Activated CD4-positive, alpha-beta T cell treated with anti-CD3 and anti-CD28 coated beads for 1 hour (primary cell): Measurements from ENCODE around the gene IGFBP3.
"Not testable (repeated sequence)": the region's sequence is repeated elsewhere in the genome, so short reads cannot be mapped to it uniquely, and the experiment has no call there.

Source experiments
- DNase-seq: peaks from one replicate; pipeline ENCODE4 v3.0.0-alpha.2; 2020

IGFBP3 gene, protein sequence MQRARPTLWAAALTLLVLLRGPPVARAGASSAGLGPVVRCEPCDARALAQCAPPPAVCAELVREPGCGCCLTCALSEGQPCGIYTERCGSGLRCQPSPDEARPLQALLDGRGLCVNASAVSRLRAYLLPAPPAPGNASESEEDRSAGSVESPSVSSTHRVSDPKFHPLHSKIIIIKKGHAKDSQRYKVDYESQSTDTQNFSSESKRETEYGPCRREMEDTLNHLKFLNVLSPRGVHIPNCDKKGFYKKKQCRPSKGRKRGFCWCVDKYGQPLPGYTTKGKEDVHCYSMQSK

DNA sequence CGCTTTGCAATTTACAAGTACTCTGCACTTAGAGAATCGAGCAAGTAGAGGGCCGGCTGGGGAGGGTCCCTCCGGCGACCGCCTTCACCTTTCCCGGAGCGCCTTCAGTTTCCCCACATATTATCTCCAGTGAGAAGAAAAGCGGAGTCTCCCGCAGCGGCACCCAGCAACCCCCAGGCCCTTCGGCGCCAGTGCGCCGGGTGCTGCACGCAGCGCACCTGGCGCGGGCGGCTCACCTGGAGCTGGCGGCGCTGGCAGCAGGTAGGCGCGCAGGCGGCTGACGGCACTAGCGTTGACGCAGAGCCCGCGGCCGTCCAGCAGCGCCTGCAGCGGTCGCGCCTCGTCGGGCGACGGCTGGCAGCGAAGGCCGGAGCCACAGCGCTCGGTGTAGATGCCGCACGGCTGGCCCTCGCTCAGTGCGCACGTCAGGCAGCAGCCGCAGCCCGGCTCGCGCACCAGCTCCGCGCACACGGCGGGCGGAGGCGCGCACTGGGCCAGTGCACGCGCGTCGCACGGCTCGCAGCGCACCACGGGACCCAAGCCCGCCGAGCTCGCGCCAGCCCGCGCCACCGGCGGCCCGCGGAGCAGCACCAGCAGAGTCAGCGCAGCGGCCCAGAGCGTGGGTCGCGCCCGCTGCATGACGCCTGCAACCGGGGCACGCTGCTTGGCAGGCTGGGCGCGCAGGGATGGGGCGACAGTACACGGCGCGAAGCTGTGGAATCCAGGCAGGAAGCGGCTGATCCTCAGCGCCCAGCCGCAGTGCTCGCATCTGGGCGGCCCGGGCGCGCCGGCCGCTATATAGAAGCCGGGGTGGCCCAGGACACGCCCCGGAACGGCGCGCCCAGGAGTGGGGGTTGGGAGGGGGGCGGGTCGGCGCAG lies at the start of gene IGFBP3:
TSS of gene IGFBP3 (minus strand) at position 771 of the 879 bp plus-strand sequence. CDS start at position 639, 132 bp downstream.
- DNase-seq = no peak

DNA sequence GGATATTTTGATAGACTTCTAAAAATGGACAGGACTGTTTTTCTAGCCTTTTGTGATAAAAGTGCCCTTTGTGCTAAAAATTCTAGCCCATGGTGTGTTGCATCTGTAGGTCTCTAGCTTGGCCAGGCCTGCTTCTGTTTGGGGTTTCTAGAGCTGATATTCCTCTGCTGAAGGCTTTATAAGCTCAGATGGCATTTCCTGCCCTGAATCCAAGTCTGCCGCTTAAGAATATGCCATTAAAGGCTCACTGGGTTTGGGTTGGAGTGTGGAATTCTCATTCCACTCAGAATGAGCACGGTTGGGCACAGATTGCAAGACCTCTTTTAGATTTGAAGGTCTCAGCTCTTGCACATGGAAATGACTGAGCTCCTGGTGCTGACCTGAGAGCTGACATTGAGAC lies 49.4 kb upstream of the IGFBP3 start:
- no peak for DNase-seq

DNA sequence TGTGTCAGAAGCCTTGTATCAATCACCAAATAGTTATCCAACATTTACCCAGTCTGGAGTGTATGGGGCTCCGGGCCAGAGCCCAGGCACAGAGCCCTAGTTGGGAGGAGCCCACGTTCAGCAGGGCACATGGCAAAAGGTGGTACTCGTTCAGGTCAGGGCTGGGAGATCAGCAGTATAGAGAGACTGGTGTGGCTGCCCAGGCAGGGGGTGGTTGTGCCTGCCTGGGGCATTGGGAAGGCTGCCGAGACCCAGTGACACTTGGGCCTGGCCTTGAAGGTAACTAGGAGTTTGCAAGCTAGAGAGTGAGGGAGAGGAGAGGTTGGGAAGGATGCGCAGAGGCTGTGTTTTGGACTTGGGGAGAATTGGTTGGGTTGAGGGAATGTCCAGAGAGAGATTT lies 48.9 kb upstream of the IGFBP3 start:
- DNase-seq = no peak

DNA sequence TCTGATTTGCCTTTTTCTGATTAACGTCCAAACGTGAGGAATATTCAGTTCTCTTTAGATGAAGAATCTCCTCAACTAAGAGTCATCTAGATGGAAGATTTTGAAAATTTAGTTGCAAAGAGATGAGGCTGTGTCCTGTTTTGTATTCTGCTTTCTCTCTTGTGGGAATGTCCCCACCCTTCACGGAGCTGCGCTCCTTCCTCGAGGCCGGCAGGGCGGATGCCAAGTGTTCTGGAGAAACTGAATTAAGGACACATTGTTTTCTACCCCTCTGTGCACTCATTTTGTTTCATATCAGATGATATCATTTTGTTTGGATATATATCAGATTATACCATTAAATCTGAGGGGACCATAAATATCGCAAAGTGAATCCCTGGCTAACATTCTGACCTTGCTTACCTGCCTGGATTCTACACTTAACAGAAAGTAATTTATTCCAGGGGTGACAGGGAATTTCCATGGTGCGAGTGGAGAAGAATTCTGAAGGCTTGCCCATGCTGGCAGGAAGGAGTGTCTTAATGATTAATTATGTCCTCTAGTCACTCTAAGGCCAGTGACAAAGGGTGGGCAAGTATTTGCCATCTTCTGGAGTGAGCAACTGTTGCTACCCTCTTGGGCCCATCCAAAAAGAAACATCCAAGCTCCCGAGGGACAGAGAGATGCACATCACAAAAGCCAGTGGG lies 47.9 kb upstream of the IGFBP3 start:
- no peak for DNase-seq

DNA sequence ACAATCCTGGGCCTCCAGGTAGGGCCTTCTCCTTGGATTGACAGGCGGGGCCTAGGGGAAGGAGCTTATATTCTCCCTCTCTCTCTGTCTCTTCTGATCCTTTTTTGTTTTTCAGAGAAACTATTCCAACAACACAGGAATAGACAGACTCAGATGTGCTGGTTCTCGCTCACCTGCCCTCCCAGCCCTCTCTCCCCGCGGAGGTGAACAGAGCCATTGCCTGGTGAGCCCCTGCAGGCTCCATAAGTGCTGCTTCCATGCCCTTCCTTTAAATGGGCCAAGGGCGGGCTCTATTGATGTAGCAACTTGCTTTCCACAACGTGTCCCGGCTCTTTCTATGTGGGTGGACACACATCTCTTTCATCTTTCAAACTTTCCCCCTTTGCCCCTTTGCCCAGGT lies 47.2 kb upstream of the IGFBP3 start:
- DNase-seq = no peak

DNA sequence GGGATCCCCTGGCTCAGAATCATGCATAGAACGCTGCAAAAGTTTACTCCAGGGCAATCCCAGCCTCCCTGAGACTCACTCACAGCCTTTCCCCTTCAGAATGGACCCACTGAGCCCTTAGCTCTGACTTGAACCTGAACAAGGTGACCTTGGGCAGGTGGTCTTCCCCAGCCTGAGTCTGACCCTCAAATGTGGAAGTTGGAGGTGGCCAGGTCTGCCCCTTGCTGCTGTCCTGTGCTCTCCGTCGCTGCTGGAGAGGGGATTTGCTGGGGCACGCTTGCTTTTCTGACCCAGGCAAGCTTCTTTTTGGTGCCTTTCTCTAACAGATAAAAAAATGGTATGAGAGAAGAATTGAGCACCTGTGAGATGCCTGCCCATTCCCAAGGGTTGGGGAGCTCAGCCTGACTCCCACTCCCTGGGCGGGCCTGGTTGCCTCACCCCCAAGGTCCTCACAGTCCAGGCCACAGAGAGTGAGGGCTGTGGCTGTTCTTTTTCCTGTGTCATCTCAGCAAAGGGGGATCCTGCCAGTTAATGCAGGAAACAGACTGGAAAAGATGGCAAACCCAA lies 46.6 kb upstream of the IGFBP3 start:
- no peak for DNase-seq

DNA sequence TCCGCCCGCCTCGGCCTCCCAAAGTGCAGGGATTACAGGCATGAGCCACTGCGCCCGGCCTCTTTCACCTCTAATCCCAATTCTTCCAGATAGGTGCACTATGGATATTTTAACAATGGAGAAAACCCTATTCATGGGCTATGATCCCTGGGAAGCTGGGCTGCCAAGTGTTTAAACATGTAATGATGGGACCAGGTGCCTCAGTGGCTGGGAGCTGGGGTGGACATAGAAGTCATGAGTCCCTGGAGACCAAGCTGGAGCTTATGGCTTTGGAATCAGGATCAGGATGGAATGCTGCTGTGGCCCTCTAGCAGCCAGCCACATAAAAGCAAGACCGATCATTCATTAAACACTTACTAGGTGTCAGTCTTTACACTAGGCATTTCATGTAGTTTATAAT lies 41.8 kb upstream of the IGFBP3 start:
- DNase-seq = no peak

DNA sequence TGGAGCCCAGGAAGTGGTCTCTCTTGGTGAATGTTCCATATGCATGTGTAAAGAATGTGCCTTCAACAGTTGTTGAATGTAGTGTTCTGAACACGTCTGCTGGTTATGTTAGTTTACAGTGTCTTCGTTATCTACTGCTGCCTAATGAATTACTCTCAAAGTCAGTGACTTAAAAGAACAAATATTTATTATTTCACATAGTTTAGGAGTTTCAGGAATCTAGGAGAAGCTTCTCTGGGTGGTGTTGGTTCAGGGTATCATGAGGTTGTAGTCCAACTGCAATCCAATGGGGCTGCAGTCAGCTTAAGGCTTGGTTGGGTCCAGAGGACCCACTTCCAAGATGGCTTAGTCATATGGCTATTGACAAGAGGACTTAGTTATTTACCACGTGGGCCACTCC lies 36.6 kb upstream of the IGFBP3 start:
- no peak for DNase-seq

DNA sequence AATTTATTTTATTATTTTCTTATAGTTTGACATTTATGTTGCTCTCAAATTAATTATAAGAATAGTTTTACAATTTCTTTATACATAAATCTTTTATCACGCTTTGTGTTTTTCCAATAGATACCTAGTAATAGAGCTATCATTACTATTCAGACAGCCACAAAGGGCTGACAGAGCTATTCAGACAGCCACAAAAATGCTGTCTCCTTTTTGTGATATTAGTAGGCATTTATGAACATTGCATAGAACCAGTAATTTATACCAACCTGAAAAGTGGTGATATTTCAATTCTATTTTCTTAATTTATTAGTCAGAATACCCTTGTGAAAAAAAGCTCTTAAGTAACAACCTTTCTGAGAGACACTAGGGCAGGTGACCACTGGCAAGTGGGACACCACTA lies 34.2 kb upstream of the IGFBP3 start:
- DNase-seq = no peak

DNA sequence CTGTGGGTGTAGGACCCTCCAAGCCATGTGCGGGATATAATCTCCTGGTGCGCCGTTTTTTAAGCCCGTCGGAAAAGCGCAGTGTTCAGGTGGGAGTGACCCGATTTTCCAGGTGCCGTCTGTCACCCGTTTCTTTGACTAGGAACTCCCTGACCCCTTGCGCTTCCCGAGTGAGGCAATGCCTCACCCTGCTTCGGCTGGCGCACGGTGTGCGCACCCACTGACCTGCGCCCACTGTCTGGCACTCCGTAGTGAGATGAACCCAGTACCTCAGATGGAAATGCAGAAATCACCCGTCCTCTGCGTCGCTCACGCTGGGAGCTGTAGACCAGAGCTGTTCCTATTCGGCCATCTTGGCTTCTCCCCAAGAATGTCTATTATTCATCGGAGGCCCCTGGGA lies 32.0 kb upstream of the IGFBP3 start:
- DNase-seq = not testable (repeated sequence)

DNA sequence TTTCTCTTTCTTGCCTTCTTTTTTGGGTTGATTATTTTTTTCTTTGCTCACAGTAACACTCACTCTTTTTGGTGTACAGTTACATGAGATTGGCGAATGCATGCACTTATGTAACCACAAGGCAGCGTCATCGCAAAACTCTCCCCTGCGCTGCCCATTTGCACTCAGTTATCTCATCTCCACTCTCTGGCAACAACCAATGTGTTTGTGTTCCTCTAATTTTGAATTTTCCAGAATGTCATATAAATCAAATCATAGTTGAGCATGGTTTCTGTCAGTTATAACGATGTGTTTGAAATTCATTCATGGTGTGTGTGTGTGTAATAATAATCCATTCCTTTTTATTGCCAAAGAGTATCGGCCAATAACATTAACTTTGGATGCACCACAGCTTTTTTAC lies 23.0 kb upstream of the IGFBP3 start:
- no peak for DNase-seq

DNA sequence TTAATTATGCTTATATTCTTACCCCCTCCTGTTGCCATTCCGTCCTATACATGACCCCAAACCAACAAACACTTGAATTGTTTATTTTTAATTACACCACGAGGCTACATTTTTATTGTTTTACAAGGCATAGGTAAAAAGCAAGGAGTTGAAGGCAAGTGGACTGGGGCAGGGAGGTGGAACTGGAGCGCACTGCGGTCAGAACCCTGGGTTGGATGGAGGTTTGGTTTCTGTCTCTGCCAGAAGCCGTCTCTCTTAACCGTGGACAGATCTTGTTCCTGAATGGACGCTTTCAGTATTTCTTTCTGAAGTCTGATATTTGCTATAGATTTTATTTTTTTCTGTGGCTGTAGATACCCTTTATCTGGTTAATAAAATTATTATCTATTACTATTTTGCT lies 19.9 kb upstream of the IGFBP3 start:
- no peak for DNase-seq

DNA sequence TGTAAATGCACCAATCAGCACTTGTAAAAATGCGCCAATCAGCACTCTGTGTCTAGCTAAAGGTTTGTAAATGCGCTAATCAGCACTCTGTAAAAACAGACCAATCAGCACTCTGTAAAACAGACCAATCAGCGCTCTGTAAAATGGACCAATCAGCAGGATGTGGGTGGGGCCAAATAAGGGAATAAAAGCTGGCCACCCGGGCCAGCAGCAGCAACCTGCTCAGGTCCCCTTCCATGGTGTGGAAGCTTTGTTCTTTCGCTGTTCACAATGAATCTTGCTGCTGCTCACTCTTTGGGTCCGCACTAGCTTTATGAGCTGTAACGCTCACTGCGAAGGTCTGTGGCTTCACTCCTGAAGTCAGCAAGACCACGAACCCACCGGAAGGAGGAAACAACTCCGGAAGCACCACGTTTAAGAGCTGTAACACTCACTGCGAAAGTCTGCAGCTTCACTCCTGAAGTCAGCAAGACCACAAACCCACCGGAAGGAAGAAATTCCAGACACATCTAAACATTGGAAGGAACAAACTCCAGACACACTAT lies 19.2 kb upstream of the IGFBP3 start:
- DNase-seq = not testable (repeated sequence)

DNA sequence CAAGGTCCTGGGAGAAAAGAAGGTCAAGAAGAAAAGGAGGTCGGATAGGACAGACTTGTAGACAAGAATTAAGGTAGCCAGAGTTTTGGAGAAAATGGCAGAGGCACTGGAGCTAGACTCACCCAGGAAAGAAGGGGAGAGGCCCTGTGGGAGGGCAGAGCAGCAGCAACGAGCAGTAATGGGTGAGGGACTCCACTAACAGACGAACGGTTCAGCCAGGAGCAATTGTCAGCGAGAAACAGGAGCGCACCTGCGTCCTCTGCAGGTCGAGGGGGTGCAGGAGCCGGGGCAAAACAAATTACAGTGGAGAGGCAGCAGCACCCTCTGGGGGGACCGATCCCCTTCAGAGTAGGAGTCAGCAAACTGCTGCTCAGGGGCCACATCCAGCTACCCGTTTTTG lies 18.5 kb upstream of the IGFBP3 start:
- no peak for DNase-seq

DNA sequence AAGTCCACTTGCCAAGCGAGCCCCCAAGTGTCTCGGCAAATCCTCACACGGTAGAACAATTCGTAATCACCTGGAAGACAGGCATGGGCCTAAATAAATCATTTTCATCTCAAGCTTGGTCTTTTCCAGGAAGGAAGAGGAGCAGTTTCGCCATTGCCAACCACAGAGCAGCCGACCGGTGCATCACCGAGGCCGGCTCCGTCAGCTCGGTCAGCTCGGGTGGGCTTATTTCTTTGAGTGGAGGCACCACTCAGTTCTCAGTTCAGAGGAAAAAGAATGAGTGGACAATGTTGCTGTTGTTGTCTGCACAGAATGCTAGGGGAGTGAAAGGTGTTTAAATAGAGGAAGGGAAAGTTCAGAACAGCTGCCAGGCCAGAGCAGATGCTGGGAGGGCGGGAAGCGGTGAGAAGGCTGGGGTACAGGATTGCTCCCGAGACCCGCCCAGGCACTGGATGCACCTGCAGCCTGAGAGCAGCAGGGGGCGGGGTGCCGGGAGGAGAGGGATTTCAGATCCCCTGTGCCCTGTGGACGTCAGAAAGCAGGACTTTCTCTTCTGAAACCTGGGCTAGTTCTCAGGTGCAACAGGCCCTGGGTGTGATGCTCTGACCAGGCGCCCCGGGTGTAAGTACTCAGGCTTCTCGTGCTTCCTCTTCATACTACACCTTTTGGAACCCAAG lies 17.7 kb upstream of the IGFBP3 start:
- no peak for DNase-seq

DNA sequence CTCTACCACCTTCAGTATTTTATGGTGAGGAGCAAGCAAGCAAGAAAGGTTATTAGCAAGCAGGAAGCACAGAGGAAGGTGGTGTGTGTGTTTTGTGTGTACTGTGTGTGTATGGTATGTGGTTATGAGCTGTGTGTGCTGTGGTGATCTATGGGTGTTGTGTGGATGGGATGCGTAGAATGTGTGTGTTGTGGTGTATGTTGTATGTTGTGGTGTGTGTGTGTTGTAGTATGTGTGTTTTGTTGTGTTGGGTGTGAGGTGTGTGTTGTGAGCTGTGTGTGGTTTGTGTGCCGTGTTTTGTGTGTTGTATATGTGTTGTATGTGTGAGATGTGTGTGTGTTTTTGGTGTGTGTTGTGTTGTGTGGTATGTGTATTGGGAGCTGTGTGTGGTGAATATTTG lies 16.8 kb upstream of the IGFBP3 start:
- DNase-seq = no peak

DNA sequence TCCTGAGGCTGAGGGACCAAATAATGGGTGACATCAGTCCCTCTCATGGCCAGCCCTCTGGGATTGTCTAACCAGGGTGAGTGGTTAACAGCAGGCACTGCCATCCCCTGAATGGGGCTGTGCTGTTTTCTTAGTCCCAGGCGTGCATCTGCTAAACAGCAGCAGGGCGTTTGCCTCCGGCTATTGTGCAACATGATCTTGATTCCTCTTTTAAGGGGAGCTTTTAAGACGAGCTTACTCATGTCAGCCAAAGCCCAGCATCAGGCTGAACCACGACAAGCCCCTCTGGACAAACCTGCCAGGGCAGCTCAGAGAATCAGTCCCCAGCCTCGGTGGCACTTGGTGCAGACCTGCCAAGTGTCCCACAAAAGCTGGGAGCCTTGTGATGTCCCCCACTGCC lies 16.2 kb upstream of the IGFBP3 start:
- no peak for DNase-seq

DNA sequence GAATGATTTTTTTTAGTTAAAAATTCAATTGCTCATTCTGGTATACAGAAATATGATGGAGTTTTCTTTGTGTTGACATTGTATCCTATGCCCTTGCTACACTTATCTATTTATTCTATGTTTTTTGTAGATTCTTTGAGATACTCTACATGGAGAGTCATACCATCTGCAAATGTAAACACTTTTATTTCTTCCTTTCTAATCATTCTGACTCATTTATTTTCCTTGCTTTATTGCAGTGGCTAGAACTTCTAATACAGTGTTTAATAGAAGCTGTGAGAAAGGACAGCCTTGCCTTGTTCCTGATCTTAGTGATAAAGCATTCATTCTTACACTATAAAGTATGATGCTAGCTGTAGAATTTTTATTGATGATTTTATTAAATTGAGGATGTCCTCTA lies 9.9 kb upstream of the IGFBP3 start:
- DNase-seq = no peak

DNA sequence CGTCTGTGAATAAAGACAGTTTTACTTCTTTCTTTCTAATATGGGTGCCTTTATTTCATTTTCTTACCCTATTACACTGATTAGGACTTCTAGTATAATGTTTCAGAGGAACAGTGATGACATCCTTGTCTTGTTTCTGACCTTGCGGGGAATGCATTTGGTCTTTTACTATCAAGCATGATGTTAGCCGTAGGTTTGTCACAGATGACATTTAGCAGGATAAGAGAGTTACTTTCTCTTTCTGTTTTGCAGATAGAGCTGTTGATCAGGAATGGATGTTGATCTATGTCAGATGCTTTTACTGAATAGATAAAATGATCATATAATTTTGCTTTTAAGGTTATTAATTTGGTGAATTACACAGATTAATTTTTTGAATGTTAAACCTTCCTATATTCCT lies 6.6 kb upstream of the IGFBP3 start:
- DNase-seq = no peak

DNA sequence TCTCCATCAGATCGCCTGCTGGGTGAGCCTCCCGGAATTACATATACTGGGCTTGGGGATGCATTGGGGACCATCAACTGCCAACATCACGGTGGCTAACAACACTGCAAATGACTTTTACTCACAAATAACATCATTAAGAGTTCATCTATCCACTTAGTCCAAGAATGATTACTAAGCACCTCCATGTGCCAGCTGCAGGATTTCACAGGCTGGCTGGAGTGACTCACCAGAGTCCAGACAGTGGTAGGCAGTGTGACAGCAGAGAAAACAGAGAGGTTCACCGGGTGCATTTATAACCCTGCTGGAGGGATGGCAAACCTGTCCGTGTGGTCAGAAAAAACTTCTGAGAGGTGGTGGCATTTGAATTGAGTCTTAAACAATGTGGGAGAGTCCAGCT lies 3.2 kb upstream of the IGFBP3 start:
- no peak for DNase-seq

DNA sequence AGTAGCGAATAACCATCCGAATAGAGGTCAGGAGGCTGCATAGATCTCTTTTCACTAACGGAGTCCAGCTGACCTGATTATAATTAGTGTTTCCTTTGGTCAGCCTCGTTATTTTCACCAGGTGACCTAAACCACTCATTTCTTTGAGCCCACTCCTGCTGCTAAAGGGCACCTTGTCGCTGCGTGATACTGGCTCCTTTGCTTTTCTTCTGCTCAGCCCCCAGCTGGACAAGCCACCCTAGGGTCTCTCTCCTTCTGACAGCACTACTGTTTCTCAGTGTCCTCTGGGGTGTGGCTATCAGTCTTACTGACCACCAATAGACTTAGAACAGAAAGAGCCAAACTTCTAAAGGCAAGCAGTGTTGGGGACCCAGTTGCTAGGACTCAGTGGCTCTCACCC lies 2.7 kb upstream of the IGFBP3 start:
- no peak for DNase-seq

DNA sequence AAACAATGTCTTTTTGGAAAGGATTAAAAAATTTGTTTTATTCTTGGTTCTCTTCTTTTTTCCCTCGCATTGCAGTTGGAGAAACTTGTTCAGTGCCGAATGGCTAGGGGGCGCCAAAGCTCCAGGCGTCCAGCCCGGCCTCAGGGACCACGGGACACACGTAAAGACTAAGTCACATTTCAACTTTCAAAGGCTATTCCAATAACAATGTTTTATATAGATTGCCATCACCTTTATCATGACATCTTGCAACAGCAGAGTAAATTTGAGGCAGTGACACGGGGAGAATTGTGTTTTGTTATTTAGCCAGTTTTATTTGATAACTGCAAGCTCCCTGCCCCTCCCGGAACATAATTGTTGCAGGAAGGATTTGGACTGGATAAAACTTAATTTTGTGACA lies 2.2 kb upstream of the IGFBP3 start:
- DNase-seq = no peak

DNA sequence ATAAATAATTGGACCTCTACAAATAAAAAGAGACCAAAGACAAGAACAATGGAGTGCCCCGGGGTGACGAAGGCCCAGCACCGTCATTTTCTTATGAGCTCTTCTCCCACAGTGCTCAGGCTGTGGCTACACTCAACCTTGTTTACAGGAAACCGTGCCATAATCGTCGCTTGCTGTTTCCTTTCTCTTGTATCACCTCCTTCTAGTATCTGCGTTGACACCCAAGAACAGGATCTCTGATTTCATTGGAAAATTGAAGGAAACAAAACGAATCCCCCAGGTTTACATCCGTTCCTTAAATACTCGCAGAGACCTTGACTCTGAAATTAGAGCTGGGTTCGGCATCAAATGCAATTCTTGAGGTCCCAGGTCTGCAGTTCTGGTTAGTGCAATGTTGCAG lies 1.7 kb upstream of the IGFBP3 start:
- DNase-seq = no peak
